ENCODE data around the gene CEP164.

- TF ChIP-seq, protein P1, sequence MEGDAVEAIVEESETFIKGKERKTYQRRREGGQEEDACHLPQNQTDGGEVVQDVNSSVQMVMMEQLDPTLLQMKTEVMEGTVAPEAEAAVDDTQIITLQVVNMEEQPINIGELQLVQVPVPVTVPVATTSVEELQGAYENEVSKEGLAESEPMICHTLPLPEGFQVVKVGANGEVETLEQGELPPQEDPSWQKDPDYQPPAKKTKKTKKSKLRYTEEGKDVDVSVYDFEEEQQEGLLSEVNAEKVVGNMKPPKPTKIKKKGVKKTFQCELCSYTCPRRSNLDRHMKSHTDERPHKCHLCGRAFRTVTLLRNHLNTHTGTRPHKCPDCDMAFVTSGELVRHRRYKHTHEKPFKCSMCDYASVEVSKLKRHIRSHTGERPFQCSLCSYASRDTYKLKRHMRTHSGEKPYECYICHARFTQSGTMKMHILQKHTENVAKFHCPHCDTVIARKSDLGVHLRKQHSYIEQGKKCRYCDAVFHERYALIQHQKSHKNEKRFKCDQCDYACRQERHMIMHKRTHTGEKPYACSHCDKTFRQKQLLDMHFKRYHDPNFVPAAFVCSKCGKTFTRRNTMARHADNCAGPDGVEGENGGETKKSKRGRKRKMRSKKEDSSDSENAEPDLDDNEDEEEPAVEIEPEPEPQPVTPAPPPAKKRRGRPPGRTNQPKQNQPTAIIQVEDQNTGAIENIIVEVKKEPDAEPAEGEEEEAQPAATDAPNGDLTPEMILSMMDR (IDR thresholded peaks at IDR 0.05), result no peak
- TF ChIP-seq POLR2A (IDR thresholded peaks at IDR 0.05), result no peak
- TF ChIP-seq EP300 (IDR thresholded peaks at IDR 0.05), result no peak
Observed at GRCh38 chr11:117420143-117420485, 92.5 kb downstream of the CEP164 start.
